Activated naive CD4-positive, alpha-beta T cell treated with anti-CD3 and anti-CD28 coated beads for 36 hours (primary cell): ENCODE results near the gene TMIE. TPM values are rescaled to one million over a fixed set of nuclear protein-coding genes. Genes with fewer than 3 reads are reported as not detected.
"Not testable (repeated sequence)": the region's sequence is repeated elsewhere in the genome, so short reads cannot be mapped to it uniquely, and the experiment has no call there.

Experiments used
- CTCF ChIA-PET: fragments of 350-600 bp; sonication (Branson Sonifier 250); formaldehyde crosslinking; loops from one replicate; lab custom pipeline; 2021; ENCODE audit warnings: antibody characterized with exemption; lab: Charles Lee
- DNase-seq: peaks from one replicate; pipeline ENCODE4 v3.0.0-alpha.2; 2020
- H3K27ac Mint-ChIP-seq: one replicate; pipeline ENCODE4 v1.8.0; 2021; ENCODE audit warnings: mild to moderate bottlenecking, mixed read lengths
- H3K27me3 Mint-ChIP-seq: one replicate; pipeline ENCODE4 v1.8.0; 2021; ENCODE audit warnings: low read depth, mixed read lengths
- H3K36me3 Mint-ChIP-seq: one replicate; pipeline ENCODE4 v1.8.0; 2021; ENCODE audit warnings: low read depth, mixed read lengths
- H3K4me1 Mint-ChIP-seq: one replicate; pipeline ENCODE4 v1.8.0; 2021; ENCODE audit warnings: low read depth, mixed read lengths
- H3K4me3 Mint-ChIP-seq: one replicate; pipeline ENCODE4 v1.8.0; 2021; ENCODE audit warnings: mild to moderate bottlenecking, moderate library complexity, mixed read lengths
- H3K9me3 Mint-ChIP-seq: one replicate; pipeline ENCODE4 v1.8.0; 2021; ENCODE audit warnings: mixed read lengths
- intact Hi-C: fragments of 100-400 bp; cut with micrococcal nuclease; formaldehyde crosslinking; loops from one replicate; pipeline ENCODE4 v1.15.1; 2023
- total RNA-seq, 2 experiments: library from RNA; stranded (reverse); gene quantifications; one replicate each; pipeline ENCODE4 v1.2.3, GENCODE V29; 2021

TMIE gene
- total RNA-seq, 2 experiments from 2014 or later = 1.2 to 1.5 TPM

GRCh38 chr3:46729038-46729437, 27.8 kb downstream of the TMIE start:
- peaks cover 1% of the 10 kb centered on the region for H3K27me3 Mint-ChIP-seq
- H3K4me3 Mint-ChIP-seq = no peak overlapping the region
- H3K9me3 Mint-ChIP-seq = no peaks in the 10 kb centered on the region
- H3K4me1 Mint-ChIP-seq = no peaks in the 10 kb centered on the region
- no peaks in the 10 kb centered on the region for H3K36me3 Mint-ChIP-seq
- intact Hi-C loops = no loop called here
- no peak for DNase-seq
- CTCF ChIA-PET = interaction anchor here (0.7 kb wide), 1 partner anchor 68 kb away, joined by 3 read pairs; no protein-coding TSS in a partner anchor
- no peak overlapping the region for H3K27ac Mint-ChIP-seq

GRCh38 chr3:46730819-46731218, 29.6 kb downstream of the TMIE start:
- Mint-ChIP-seq H3K27me3 (no peaks in the 10 kb centered on the region), H3K36me3 (no peaks in the 10 kb centered on the region), H3K27ac (no peak overlapping the region), H3K9me3 (no peaks in the 10 kb centered on the region), H3K4me3 (no peak overlapping the region), H3K4me1 (no peaks in the 10 kb centered on the region)
- CTCF ChIA-PET = no interaction called here
- intact Hi-C loops = no loop called here
- no peak for DNase-seq

DNA sequence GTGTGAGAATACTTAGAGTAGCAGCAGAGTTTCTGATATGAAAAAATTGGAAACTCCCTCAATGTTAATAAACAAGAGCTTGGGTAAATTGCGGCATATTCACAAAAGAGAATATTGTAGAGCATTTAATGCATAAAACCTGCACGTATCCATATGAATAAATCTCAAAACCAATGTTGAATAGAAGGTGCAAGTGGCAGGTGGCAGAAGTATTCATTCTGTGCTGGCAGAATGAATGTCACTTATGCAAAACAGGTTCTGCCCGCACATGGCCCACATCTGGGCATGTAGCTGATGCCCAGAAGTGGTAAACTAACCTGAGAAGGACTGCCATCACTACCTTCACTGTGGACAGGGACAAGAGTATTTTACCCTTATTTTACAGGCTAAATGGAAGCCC, 30.6 kb downstream of the TMIE start:
- H3K36me3 Mint-ChIP-seq = no peaks in the 10 kb centered on the region
- H3K27ac Mint-ChIP-seq = no peak overlapping the region
- no peaks in the 10 kb centered on the region for H3K4me1 Mint-ChIP-seq
- no peak for DNase-seq
- CTCF ChIA-PET = no interaction called here
- H3K27me3 Mint-ChIP-seq = no peaks in the 10 kb centered on the region
- no peaks in the 10 kb centered on the region for H3K9me3 Mint-ChIP-seq
- intact Hi-C loops = no loop called here
- H3K4me3 Mint-ChIP-seq = no peak overlapping the region

GRCh38 chr3:46733026-46733800, 32.0 kb downstream of the TMIE start:
- CTCF ChIA-PET = no interaction called here
- H3K4me3 Mint-ChIP-seq = no peak overlapping the region
- H3K4me1 Mint-ChIP-seq = no peaks in the 10 kb centered on the region
- H3K27ac Mint-ChIP-seq = no peak overlapping the region
- DNase-seq = no peak
- no peaks in the 10 kb centered on the region for H3K27me3 Mint-ChIP-seq
- no peaks in the 10 kb centered on the region for H3K36me3 Mint-ChIP-seq
- intact Hi-C loops = no loop called here
- no peaks in the 10 kb centered on the region for H3K9me3 Mint-ChIP-seq

- no peaks in the 10 kb centered on the region for H3K27me3 Mint-ChIP-seq
- no peaks in the 10 kb centered on the region for H3K9me3 Mint-ChIP-seq
- no peak overlapping the region for H3K27ac Mint-ChIP-seq
- no peak overlapping the region for H3K4me3 Mint-ChIP-seq
- CTCF ChIA-PET = no interaction called here
- H3K36me3 Mint-ChIP-seq = no peaks in the 10 kb centered on the region
- no peaks in the 10 kb centered on the region for H3K4me1 Mint-ChIP-seq
- no peak for DNase-seq
- intact Hi-C loops = no loop called here
These were observed 33.6 kb downstream of the TMIE start for GRCh38 chr3:46734773-46735172.

DNA sequence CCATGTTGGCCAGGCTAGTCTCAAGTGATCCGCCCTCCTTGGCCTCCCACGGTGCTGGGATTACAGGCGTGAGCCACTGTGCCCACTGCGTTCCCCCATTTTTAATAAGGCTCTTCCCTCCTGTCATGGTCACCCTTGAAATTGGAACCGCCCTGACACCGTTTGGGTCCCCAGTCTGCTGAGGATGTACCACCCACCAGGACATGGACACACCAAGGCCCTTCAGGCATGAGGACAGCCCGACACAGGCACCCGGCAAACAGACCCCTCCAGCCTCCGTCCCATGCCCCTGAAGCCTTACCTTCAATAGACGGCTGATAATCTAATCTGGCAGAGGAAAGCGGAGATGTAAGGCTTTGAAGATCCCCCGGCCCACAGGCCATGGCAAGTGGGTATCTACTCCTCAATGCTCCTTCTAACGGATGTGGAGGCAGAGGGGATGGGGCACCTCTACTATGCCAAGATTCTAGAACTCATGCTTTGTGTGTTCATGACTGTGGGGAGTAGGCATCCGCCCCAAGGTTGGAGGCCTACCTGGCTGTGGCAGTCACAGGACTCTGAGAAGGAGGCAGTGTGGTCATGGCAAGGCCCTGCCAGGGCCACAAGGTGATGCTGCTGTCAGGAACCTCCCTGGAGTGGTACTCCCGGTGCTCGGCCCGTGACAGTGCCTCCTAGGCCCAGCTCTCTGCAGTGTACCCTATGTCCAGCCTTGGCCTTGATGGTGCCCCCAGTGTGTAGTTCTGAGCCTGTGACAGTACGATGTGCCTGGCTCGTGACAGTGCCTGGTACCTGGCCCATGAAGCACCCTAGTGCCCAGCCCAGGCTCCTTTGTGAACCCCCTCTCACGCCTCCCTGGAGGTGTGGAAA, 35.0 kb downstream of the TMIE start:
- Mint-ChIP-seq H3K4me3 (no peak overlapping the region), H3K4me1 (no peaks in the 10 kb centered on the region), H3K36me3 (no peaks in the 10 kb centered on the region), H3K27me3 (no peaks in the 10 kb centered on the region), H3K9me3 (no peaks in the 10 kb centered on the region), H3K27ac (no peak overlapping the region)
- intact Hi-C loops = no loop called here
- CTCF ChIA-PET = interaction anchor here (0.7 to 0.9 kb wide), 2 partner anchors 173 to 953 kb away, joined by 3 read pairs; no protein-coding TSS in a partner anchor
- DNase-seq = no peak

DNA sequence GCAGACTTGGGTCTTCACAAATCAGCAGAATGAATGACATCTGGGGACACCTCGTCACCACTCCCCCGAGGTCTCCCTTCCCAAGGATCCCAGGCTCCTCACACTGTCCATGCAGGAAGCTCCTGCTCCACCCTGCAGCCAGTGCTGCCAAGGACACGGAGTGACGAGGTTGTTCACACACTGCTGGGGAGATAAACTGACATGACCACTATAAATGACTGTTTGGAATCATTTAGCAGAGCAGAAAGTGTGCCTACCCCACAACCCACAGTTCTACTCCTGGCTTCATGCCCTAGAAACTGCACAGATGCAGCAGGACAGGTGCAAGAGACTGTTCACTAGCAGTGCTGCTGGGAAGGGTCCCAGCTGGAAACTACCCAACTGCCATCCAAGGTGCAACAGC, 36.1 kb downstream of the TMIE start:
- no peak overlapping the region for H3K27ac Mint-ChIP-seq
- no peaks in the 10 kb centered on the region for H3K4me1 Mint-ChIP-seq
- no peaks in the 10 kb centered on the region for H3K27me3 Mint-ChIP-seq
- DNase-seq = no peak
- CTCF ChIA-PET = interaction anchor here (0.9 kb wide), 1 partner anchor 172 kb away, joined by 3 read pairs; no protein-coding TSS in a partner anchor
- H3K9me3 Mint-ChIP-seq = no peaks in the 10 kb centered on the region
- H3K36me3 Mint-ChIP-seq = no peaks in the 10 kb centered on the region
- no peak overlapping the region for H3K4me3 Mint-ChIP-seq
- intact Hi-C loops = no loop called here

DNA sequence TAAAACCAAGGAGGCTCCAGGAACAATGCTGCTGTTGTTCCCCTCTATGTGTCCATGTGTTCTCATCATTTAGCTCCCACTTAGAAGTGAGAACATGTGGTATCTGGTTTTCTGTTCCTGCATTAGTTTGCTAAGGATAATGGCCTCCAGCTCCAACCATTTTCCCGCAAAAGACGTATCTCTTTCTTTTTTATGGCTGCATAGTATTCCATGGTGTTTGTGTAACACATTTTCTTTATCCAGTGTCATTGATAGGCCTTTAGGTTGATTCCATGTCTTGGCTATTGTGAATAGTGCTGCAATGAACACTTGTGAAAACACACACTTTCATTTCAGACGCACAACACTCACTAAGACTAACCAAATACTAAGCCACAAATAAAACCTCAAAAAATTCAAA, 38.4 kb downstream of the TMIE start:
- H3K4me1 Mint-ChIP-seq, H3K27me3 Mint-ChIP-seq, H3K36me3 Mint-ChIP-seq, intact Hi-C loops, H3K27ac Mint-ChIP-seq, H3K4me3 Mint-ChIP-seq, DNase-seq, H3K9me3 Mint-ChIP-seq, CTCF ChIA-PET: not testable (repeated sequence)

DNA sequence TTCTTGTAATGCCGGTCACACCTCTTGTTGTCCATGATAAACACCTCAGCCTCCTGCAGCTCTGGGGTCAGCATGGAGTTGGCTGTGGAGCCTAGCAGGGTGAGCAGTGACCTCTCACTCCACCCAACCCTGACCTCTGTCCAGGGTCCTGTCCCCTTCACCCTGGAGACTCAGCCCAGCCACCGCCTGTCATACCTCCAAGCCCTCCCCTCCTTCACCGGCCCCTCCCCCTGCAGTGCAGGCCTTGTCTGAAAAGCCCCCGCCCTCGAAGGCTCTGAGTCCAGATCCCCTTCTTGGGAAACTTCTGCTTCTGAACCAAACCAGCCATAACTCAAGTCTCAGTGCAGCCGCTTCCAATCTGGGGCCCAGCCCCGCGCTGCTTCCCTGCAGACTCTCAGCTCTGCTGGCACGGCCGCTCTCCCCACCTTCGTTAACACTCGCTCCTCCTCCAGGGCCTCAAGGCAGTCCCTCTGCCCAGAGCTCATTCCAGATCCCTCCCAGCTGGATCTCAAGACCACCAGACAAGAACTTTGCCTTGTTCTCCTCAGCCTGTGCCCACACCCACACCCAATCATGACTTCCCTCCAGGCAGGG, 41.9 kb downstream of the TMIE start:
- no peaks in the 10 kb centered on the region for H3K36me3 Mint-ChIP-seq

DNA sequence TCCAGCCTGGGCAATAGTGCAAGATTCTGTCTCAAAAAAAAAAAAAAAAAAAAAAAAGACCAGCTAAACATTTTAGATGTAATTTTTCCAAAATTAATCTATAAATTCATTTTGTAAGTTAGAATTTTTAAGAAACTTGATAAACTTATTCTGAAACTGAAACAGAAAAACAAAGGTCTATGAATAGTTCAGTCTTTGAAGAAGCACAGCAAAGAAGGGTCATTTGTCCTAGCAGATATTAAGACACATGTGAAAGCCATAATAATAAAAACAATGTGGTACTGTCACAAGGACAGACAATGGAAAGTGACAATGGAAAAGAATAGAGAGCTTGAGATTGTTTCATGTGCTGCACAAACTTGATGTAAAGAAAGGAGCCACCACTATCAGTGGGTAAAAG, 45.5 kb downstream of the TMIE start:
- DNase-seq = no peak
- CTCF ChIA-PET = no interaction called here
- Mint-ChIP-seq H3K27me3 (no peaks in the 10 kb centered on the region), H3K9me3 (no peaks in the 10 kb centered on the region), H3K4me1 (no peaks in the 10 kb centered on the region), H3K27ac (no peak overlapping the region), H3K36me3 (no peaks in the 10 kb centered on the region), H3K4me3 (no peak overlapping the region)
- intact Hi-C loops = no loop called here

More for the DNA sequence above, 41.9 kb downstream of the TMIE start:
- DNase-seq = no peak
- H3K27ac Mint-ChIP-seq = no peak overlapping the region
- H3K4me1 Mint-ChIP-seq = no peaks in the 10 kb centered on the region
- no peak overlapping the region for H3K4me3 Mint-ChIP-seq
- H3K27me3 Mint-ChIP-seq = no peaks in the 10 kb centered on the region
- CTCF ChIA-PET = no interaction called here
- intact Hi-C loops = no loop called here
- no peaks in the 10 kb centered on the region for H3K9me3 Mint-ChIP-seq

GRCh38 chr3:46748170-46748569, 47.0 kb downstream of the TMIE start:
- CTCF ChIA-PET = no interaction called here
- intact Hi-C loops = no loop called here
- Mint-ChIP-seq H3K27me3 (no peaks in the 10 kb centered on the region), H3K27ac (no peak overlapping the region), H3K4me1 (peaks cover 5% of the 10 kb centered on the region), H3K36me3 (no peaks in the 10 kb centered on the region), H3K9me3 (no peaks in the 10 kb centered on the region), H3K4me3 (no peak overlapping the region)
- DNase-seq = no peak

GRCh38 chr3:46749129-46749528, 47.9 kb downstream of the TMIE start:
- Mint-ChIP-seq H3K27ac (no peak overlapping the region), H3K4me3 (no peak overlapping the region), H3K27me3 (no peaks in the 10 kb centered on the region), H3K36me3 (no peaks in the 10 kb centered on the region), H3K9me3 (no peaks in the 10 kb centered on the region), H3K4me1 (peaks cover 8% of the 10 kb centered on the region)
- intact Hi-C loops = no loop called here
- no peak for DNase-seq
- CTCF ChIA-PET = interaction anchor here (0.5 kb wide), 1 partner anchor 385 kb away, joined by 3 read pairs; no protein-coding TSS in a partner anchor
